NOMO-1 (cell line): ENCODE measurements around the gene MLST8.
"Not testable (repeated sequence)": the region's sequence is repeated elsewhere in the genome, so short reads cannot be mapped to it uniquely, and the experiment has no call there.

ENCODE experiments used
- DNase-seq, 2 experiments: peaks; one replicate each; lab custom pipeline; 2025; ENCODE audit not compliant: unreplicated experiment in 2 of 2; lab: John Stamatoyannopoulos, UW

MLST8 gene

GRCh38 chr16:2242598-2242997 lies 37.3 kb downstream of the MLST8 start:
- DNase-seq, result no peak

GRCh38 chr16:2243031-2243528 lies 37.8 kb downstream of the MLST8 start:
- DNase-seq, result no peak

- DNase-seq, result no peak
These were observed 38.5 kb downstream of the MLST8 start for GRCh38 chr16:2243781-2244180.

GRCh38 chr16:2244301-2244700 lies 39.0 kb downstream of the MLST8 start:
- DNase-seq, result no peak

GRCh38 chr16:2244926-2245795 lies 39.9 kb downstream of the MLST8 start:
- DNase-seq, result no peak

GRCh38 chr16:2246301-2246885 lies 41.1 kb downstream of the MLST8 start:
- DNase-seq, result no peak

- peak; percentile 16 to 31 for DNase-seq
These were observed 45.5 kb downstream of the MLST8 start for GRCh38 chr16:2250652-2251295.

- DNase-seq, result peak; percentile 86 to 93
These were observed 46.2 kb downstream of the MLST8 start, which contains the start of gene ECI1 for GRCh38 chr16:2251296-2252111. ECI1 (minus strand) TSS chr16:2251587; CDS start chr16:2251566, 21 bp downstream.

- no peak for DNase-seq
These were observed 47.5 kb downstream of the MLST8 start for GRCh38 chr16:2252806-2253148.

GRCh38 chr16:2253293-2253692 lies 48.0 kb downstream of the MLST8 start:
- DNase-seq, result no peak

- no peak for DNase-seq
These were observed 51.4 kb downstream of the MLST8 start for GRCh38 chr16:2256531-2257140.

GRCh38 chr16:2257726-2258125 lies 52.5 kb downstream of the MLST8 start:
- no peak for DNase-seq

GRCh38 chr16:2258530-2258929 lies 53.3 kb downstream of the MLST8 start:
- not testable (repeated sequence) for DNase-seq
